Mesangial cell (primary cell): Measurements from ENCODE around the gene NBR1. TPM values are rescaled to one million over a fixed set of nuclear protein-coding genes. Genes with fewer than 3 reads are reported as not detected.

Experiments
- total RNA-seq: library from RNA; depleted of rRNA; stranded (reverse); fragments of >200 nt; gene quantifications from 2 replicates; pipeline ENCODE4 v1.2.3, GENCODE V29; 2015

NBR1 gene, protein sequence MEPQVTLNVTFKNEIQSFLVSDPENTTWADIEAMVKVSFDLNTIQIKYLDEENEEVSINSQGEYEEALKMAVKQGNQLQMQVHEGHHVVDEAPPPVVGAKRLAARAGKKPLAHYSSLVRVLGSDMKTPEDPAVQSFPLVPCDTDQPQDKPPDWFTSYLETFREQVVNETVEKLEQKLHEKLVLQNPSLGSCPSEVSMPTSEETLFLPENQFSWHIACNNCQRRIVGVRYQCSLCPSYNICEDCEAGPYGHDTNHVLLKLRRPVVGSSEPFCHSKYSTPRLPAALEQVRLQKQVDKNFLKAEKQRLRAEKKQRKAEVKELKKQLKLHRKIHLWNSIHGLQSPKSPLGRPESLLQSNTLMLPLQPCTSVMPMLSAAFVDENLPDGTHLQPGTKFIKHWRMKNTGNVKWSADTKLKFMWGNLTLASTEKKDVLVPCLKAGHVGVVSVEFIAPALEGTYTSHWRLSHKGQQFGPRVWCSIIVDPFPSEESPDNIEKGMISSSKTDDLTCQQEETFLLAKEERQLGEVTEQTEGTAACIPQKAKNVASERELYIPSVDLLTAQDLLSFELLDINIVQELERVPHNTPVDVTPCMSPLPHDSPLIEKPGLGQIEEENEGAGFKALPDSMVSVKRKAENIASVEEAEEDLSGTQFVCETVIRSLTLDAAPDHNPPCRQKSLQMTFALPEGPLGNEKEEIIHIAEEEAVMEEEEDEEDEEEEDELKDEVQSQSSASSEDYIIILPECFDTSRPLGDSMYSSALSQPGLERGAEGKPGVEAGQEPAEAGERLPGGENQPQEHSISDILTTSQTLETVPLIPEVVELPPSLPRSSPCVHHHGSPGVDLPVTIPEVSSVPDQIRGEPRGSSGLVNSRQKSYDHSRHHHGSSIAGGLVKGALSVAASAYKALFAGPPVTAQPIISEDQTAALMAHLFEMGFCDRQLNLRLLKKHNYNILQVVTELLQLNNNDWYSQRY
- total RNA-seq: 31.0 and 53.1 TPM in 2 replicates

DNA sequence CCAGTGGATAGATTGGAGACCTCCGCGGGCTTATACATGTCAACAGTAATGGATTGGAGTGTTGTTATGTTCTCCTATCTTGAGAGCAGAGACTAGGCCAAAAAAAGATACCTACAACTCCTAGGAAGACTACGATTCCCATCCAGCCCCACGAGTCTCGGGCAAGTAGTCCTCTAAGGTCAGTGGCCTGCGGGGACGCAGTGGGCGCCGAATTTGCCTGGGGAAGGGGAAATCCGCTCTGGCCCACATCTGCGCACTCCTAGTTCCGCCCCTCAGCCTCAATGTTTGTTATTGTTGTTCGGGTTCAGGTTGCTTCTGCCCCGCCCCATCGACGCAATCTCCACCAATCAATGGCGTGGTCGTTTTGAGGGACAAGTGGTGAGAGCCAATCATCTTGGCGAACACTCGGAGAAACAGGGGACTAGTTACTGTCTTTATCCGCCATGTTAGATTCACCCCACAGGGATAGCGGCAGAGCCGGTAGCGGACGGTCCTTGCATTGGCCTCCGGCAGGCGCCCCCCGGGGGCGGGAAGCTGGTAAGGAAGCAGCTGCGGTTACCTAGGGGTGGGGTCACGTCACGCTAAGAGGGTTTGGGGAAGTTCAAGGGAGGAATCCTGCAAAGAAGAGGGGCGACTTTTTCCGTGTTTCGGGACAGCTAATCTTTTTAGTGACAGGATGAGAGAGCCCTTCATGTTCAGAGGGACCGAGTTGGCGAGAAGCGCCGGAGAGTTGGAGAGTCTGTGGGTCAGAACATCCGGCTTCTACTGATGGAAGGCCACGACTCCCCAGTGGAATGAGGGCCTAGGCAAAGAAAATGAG, at the start of gene NBR1:
TSS of gene NBR1 (plus strand) at position 449 of the 820 bp plus-strand sequence. CDS start 4,586 bp downstream, outside the sequence.

DNA sequence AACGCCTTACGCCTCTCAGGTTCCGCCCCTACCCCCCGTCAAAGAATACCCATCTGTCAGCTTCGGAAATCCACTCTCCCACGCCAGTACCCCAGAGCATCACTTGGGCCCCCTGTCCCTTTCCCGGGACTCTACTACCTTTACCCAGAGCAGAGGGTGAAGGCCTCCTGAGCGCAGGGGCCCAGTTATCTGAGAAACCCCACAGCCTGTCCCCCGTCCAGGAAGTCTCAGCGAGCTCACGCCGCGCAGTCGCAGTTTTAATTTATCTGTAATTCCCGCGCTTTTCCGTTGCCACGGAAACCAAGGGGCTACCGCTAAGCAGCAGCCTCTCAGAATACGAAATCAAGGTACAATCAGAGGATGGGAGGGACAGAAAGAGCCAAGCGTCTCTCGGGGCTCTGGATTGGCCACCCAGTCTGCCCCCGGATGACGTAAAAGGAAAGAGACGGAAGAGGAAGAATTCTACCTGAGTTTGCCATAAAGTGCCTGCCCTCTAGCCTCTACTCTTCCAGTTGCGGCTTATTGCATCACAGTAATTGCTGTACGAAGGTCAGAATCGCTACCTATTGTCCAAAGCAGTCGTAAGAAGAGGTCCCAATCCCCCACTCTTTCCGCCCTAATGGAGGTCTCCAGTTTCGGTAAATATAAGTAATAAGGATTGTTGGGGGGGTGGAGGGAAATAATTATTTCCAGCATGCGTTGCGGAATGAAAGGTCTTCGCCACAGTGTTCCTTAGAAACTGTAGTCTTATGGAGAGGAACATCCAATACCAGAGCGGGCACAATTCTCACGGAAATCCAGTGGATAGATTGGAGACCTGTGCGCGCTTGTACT, 45.7 kb upstream of the NBR1 start, which contains the start of gene BRCA1:
TSS of gene BRCA1 (minus strand) at position 232 of the 834 bp plus-strand sequence. CDS start 1,268 bp downstream, outside the sequence.

DNA sequence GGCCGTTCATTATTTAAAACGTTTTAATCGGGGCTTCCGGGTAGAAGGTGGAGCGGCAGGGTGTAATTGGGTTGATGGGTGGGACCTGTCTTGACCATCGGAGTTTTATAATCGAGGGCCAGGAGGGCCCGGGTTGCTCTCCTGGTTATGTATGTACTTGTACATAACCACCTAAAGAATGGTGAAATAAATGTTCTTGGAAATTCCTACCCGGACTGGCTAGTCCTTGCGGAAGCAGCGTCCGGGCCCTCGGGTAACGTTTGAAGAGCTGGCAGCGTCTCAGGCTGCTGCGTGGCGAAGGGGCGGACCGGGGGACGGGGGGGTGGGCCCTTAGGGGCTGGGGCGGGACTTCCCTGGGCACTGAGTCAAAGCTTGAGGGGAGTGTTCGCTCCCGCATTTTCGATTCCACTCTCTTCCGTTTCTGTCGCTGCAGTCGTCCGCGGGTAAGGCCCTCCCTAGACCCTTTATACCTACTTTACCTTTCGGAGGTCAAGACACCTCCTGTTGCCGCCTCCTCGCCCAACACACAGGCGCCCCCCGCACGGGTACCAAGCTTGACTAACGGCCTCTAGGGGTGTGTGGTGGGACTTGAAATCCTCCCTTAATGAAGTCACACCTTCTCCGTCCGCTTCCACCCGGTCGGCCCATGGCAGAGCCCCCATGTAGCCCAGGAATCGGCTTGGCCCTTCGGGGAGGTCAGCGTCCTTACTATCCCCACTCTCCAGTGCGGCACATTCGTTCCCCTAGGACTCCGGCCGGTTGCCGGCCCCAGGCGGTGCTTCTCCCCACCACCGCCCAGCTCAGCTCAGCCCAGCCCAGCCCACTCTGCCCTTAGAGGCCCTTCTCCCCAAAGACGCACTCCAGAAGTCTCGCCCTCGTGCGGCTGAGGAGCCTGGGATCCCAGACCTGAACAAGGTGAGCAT, 40.7 kb downstream of the NBR1 start, which contains the start of gene TMEM106A:
TSS of gene TMEM106A (plus strand) at position 396 of the 923 bp plus-strand sequence. CDS start 1,167 bp downstream, outside the sequence.

DNA sequence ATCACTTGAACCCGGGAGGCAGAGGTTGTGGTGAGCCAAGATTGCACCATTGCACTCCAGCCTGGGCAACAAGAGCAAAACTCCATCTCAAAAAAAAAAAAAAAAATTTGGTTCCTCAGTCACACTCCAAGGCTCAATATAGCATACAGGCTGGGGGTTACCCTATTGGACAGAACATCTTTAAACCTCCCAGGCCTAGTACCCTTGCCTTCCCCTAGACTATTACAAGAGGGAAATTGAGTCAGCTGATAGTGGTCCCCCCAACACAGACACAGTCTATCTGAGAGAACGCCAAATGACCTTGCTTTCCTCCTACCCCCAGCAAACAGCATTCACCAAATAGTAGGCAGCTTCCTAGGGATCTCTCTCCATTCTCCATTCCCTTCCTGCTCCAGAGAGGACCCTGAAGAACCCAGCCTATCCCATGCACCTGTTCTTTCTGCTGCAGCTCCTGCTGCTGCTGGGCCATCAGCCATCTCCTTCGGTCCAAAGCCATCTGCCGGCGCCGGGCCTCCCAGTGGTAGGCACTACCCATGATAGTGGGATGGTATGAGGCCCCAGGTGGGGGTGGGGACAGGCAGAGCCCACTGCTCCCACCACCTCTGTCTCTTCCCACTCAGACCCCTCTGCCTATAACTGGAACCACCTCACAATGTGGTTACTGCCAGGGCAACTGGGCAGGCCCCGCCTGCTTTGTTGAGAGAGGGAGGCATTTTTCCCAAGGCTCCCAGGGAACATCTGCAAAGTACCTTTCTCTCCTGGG, 57.2 kb downstream of the NBR1 start, which contains the start of gene CCDC200:
TSS of gene CCDC200 (minus strand) at position 604 of the 763 bp plus-strand sequence. CDS start at position 535, 69 bp downstream.

DNA sequence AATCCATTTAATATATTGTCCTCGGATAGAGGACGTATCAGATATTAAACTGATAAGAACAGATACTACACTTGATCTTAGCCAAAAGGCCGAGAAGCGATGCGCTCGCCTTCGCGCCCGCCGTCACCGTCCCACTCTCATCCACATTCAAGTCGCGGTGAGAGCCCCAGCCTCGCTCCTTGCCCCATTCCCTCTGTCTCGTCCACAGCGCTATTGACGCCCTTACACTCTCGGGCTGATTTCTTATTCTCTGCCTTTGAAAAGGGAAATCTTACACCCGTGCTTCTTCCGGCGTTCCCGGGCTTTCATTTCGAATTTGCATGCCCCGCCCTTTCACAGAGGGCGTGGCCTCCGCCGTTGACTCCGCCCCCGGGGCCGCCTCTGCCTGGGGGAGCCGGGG, 62.9 kb downstream of the NBR1 start, which contains the start of gene RNU2-1:
TSS of gene RNU2-1 (minus strand) at position 101 of the 400 bp plus-strand sequence.

Other genes with a start within 250 kb of the NBR1 start
- 22.8 and 30.0 TPM in 2 replicates for gene AARSD1, start 206.8 kb upstream of the NBR1 start, total RNA-seq
- gene PTGES3L, start 191.1 kb upstream of the NBR1 start, total RNA-seq: 1.3 and 2.9 TPM in 2 replicates
- gene RUNDC1, start 190.6 kb upstream of the NBR1 start, total RNA-seq: 6.4 and 9.0 TPM in 2 replicates
- 1,263 and 1,290 TPM in 2 replicates for gene RPL27, start 172.8 kb upstream of the NBR1 start, total RNA-seq
- gene IFI35, start 164.4 kb upstream of the NBR1 start, total RNA-seq: 14.8 and 42.2 TPM in 2 replicates
- gene VAT1, start 148.8 kb upstream of the NBR1 start, total RNA-seq: 162 and 328 TPM in 2 replicates
- 0.33 and 1.0 TPM in 2 replicates for gene RND2, start 146.0 kb upstream of the NBR1 start, total RNA-seq
- 4.8 and 25.1 TPM in 2 replicates for gene BRCA1, start 45.9 kb upstream of the NBR1 start, total RNA-seq
- 3.7 and 6.3 TPM in 2 replicates for gene TMEM106A, start 40.7 kb downstream of the NBR1 start, total RNA-seq
- not detected in 2 replicates for gene CCDC200, start 57.4 kb downstream of the NBR1 start, total RNA-seq
- not detected in 2 replicates for gene RNU2-1, start 62.8 kb downstream of the NBR1 start, total RNA-seq
- gene ARL4D, start 227.8 kb downstream of the NBR1 start, total RNA-seq: 7.2 and 12.0 TPM in 2 replicates